ENCODE measurements around the gene TASP1.
"Not testable (repeated sequence)": the region's sequence is repeated elsewhere in the genome, so short reads cannot be mapped to it uniquely, and the experiment has no call there.

Gene TASP1

DNA sequence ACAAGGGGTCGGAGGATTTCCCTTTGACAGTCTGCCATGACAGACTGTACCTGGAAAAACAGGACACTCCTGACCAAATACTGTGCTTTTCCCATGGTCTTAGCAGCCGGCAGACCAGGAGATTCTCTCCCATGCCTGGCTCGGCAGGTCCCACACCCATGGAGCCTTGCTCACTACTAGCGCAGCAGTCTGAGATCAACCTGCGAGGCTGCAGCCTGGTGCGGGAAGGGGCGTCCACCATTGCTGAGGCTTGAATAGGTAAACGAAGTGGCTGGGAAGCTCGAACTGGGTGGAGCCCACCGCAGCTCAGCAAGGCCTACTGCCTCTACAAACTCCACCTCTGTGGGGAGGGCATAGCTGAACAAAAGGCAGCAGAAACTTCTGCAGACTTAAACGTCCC, 45.3 kb downstream of the TASP1 start:
- H3K9me3 ChIP-seq (ENCODE audit: control insufficient read depth, low read length); H2BK15ac ChIP-seq (ENCODE audit: low read depth, poor library complexity, severe bottlenecking); H3K27me3 ChIP-seq (ENCODE audit: control insufficient read depth in 1 of 2, insufficient read depth in 1 of 2, low read length in 2 of 2); H3K23ac ChIP-seq (ENCODE audit: low read length in 2 of 2); DNase-seq; H2AK5ac ChIP-seq (ENCODE audit: low read length, severe bottlenecking); H3K27ac ChIP-seq (ENCODE audit: low read length, poor library complexity, severe bottlenecking); H3K4ac ChIP-seq (ENCODE audit: low read depth in 1 of 2, low read length in 2 of 2); H3K4me1 ChIP-seq (ENCODE audit: control insufficient read depth, insufficient read depth, low read depth, low read length); H3K4me3 ChIP-seq (ENCODE audit: insufficient read depth in 1 of 2, low read depth in 1 of 2, low read length in 2 of 2); H3K36me3 ChIP-seq (ENCODE audit: control insufficient read depth in 1 of 2, insufficient read depth in 2 of 2, low read depth in 1 of 2, low read length in 2 of 2); H3K4me2 ChIP-seq (ENCODE audit: low read length, poor library complexity, severe bottlenecking); H3K18ac ChIP-seq (ENCODE audit: low read depth in 1 of 2, low read length in 2 of 2); H2BK120ac ChIP-seq (ENCODE audit: low read depth, low read length); H4K8ac ChIP-seq (ENCODE audit: low read length); H2AFZ ChIP-seq (ENCODE audit: low read depth, low read length); H2BK12ac ChIP-seq (ENCODE audit: low read length in 2 of 2); H2BK5ac ChIP-seq (ENCODE audit: low read depth, low read length, poor library complexity, severe bottlenecking); H4K91ac ChIP-seq (ENCODE audit: low read length); H3K9ac ChIP-seq (ENCODE audit: low read length): not testable (repeated sequence)
- Histone ChIP-seq H3K14ac (ENCODE audit: low read length in 2 of 2) (peak overlapping the region in 1 of 2 experiments; percentile 48), H3K79me1 (replicated peaks; ENCODE audit: low read length, poor library complexity, severe bottlenecking) (peaks cover 11% of the 10 kb centered on the region)
- 93% methylated on average over 11 of the region's 11 CpGs for WGBS

DNA sequence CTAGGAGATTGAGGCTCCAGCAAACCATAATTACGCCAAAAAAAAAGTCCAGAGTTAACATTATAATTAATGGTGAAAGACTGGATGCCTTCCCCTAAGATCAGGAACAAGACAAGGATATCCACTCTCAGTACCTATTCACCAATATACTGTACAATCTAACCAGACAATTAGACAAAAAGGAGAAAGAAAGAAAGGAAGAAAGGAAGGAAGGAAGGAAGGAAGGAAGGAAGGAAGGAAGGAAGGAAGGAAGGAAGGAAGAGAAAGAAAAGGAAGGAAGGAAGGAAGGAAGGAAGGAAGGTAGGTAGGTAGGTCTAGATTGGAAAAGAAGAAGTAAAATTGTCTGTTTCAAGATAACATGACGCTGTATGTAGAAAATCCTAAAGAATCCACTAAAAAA, 50.7 kb downstream of the TASP1 start:
- peaks cover 7% of the 10 kb centered on the region for H3K79me1 ChIP-seq (replicated peaks; ENCODE audit: low read length, poor library complexity, severe bottlenecking)
- no peak overlapping the region for H2BK5ac ChIP-seq (ENCODE audit: low read depth, low read length, poor library complexity, severe bottlenecking)
- no CpG with 5 or more reads among the region's 2 CpGs for WGBS
- no peak overlapping the region for H3K27ac ChIP-seq (ENCODE audit: low read length, poor library complexity, severe bottlenecking)
- no peak overlapping the region for H3K14ac ChIP-seq (ENCODE audit: low read length in 2 of 2)
- no peaks in the 10 kb centered on the region for H3K27me3 ChIP-seq (ENCODE audit: control insufficient read depth in 1 of 2, insufficient read depth in 1 of 2, low read length in 2 of 2)
- no peak overlapping the region for H2BK12ac ChIP-seq (ENCODE audit: low read length in 2 of 2)
- H2AFZ ChIP-seq (ENCODE audit: low read depth, low read length): no peak overlapping the region
- H2BK120ac ChIP-seq (ENCODE audit: low read depth, low read length): no peak overlapping the region
- H4K91ac ChIP-seq (ENCODE audit: low read length): no peak overlapping the region
- no peak overlapping the region for H3K4me2 ChIP-seq (ENCODE audit: low read length, poor library complexity, severe bottlenecking)
- H3K9me3 ChIP-seq (ENCODE audit: control insufficient read depth, low read length): peaks cover 4% of the 10 kb centered on the region
- no peak overlapping the region for H2AK5ac ChIP-seq (ENCODE audit: low read length, severe bottlenecking)
- H2BK15ac ChIP-seq (ENCODE audit: low read depth, poor library complexity, severe bottlenecking): no peak overlapping the region
- no peak overlapping the region for H3K23ac ChIP-seq (ENCODE audit: low read length in 2 of 2)
- no peaks in the 10 kb centered on the region for H3K4me1 ChIP-seq (ENCODE audit: control insufficient read depth, insufficient read depth, low read depth, low read length)
- no peak overlapping the region for H3K4ac ChIP-seq (ENCODE audit: low read depth in 1 of 2, low read length in 2 of 2)
- DNase-seq: no peak
- no peak overlapping the region for H4K8ac ChIP-seq (ENCODE audit: low read length)
- no peak overlapping the region for H3K18ac ChIP-seq (ENCODE audit: low read depth in 1 of 2, low read length in 2 of 2)
- peaks cover 4% of the 10 kb centered on the region in 2 experiments for H3K36me3 ChIP-seq (ENCODE audit: control insufficient read depth in 1 of 2, insufficient read depth in 2 of 2, low read depth in 1 of 2, low read length in 2 of 2)
- H3K9ac ChIP-seq (ENCODE audit: low read length): no peak overlapping the region
- H3K4me3 ChIP-seq (ENCODE audit: insufficient read depth in 1 of 2, low read depth in 1 of 2, low read length in 2 of 2): no peak overlapping the region

DNA sequence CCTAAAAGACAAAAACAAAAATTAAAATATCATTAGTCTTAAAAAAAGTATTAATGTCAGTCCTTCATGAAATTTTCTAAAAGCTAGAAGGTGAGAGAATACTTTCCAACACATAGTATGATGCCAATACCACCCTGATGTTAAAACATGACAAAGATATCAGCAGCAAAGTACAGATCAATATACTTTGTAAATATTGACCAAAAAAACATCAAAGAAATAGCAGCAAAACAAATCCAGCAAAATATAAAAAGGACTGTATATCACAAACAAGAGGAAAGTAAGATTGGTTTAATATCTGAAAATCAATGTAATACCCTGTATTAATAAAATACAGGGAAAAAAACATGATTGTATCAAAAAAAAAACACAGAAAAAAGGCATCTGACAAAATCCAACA, 51.4 kb downstream of the TASP1 start:
- Histone ChIP-seq H3K27ac (ENCODE audit: low read length, poor library complexity, severe bottlenecking) (no peak overlapping the region), H3K14ac (ENCODE audit: low read length in 2 of 2) (no peak overlapping the region), H2AK5ac (ENCODE audit: low read length, severe bottlenecking) (no peak overlapping the region), H2BK5ac (ENCODE audit: low read depth, low read length, poor library complexity, severe bottlenecking) (no peak overlapping the region), H4K8ac (ENCODE audit: low read length) (no peak overlapping the region), H3K27me3 (ENCODE audit: control insufficient read depth in 1 of 2, insufficient read depth in 1 of 2, low read length in 2 of 2) (no peaks in the 10 kb centered on the region), H4K91ac (ENCODE audit: low read length) (no peak overlapping the region), H3K36me3 (ENCODE audit: control insufficient read depth in 1 of 2, insufficient read depth in 2 of 2, low read depth in 1 of 2, low read length in 2 of 2) (peaks cover 4 to 8% of the 10 kb centered on the region in 2 experiments), H2AFZ (ENCODE audit: low read depth, low read length) (no peak overlapping the region), H2BK15ac (ENCODE audit: low read depth, poor library complexity, severe bottlenecking) (no peak overlapping the region), H3K18ac (ENCODE audit: low read depth in 1 of 2, low read length in 2 of 2) (no peak overlapping the region), H3K9me3 (ENCODE audit: control insufficient read depth, low read length) (peaks cover 4% of the 10 kb centered on the region), H3K9ac (ENCODE audit: low read length) (no peak overlapping the region), H3K79me1 (replicated peaks; ENCODE audit: low read length, poor library complexity, severe bottlenecking) (peaks cover 7% of the 10 kb centered on the region), H3K4me2 (ENCODE audit: low read length, poor library complexity, severe bottlenecking) (no peak overlapping the region), H3K4ac (ENCODE audit: low read depth in 1 of 2, low read length in 2 of 2) (no peak overlapping the region), H3K4me3 (ENCODE audit: insufficient read depth in 1 of 2, low read depth in 1 of 2, low read length in 2 of 2) (no peak overlapping the region), H3K4me1 (ENCODE audit: control insufficient read depth, insufficient read depth, low read depth, low read length) (no peaks in the 10 kb centered on the region), H3K23ac (ENCODE audit: low read length in 2 of 2) (no peak overlapping the region), H2BK12ac (ENCODE audit: low read length in 2 of 2) (no peak overlapping the region), H2BK120ac (ENCODE audit: low read depth, low read length) (no peak overlapping the region)
- DNase-seq: no peak

DNA sequence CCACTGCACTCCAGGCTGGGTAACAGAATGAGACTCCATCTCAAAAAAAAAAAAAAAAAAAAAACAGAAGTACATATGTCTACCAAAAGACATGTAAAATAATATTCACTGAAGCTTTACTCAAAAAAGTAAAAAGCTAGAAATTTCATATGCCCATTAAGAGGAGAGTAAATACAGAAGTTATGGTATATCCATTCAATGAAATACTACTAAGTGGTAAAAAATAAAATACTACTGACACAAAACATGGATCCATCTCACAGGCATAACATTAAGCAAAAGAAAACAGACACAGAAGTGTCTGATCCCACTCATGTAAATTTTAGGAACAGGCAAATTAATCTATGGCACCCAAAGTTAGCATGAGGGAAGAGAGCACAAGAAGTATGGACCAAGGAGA, 52.6 kb downstream of the TASP1 start:
- Histone ChIP-seq H3K27ac (ENCODE audit: low read length, poor library complexity, severe bottlenecking) (no peak overlapping the region), H2AK5ac (ENCODE audit: low read length, severe bottlenecking) (no peak overlapping the region), H2BK120ac (ENCODE audit: low read depth, low read length) (no peak overlapping the region), H2BK12ac (ENCODE audit: low read length in 2 of 2) (no peak overlapping the region), H3K27me3 (ENCODE audit: control insufficient read depth in 1 of 2, insufficient read depth in 1 of 2, low read length in 2 of 2) (no peaks in the 10 kb centered on the region), H3K9me3 (ENCODE audit: control insufficient read depth, low read length) (peaks cover 4% of the 10 kb centered on the region), H3K79me1 (replicated peaks; ENCODE audit: low read length, poor library complexity, severe bottlenecking) (peaks cover 7% of the 10 kb centered on the region), H3K36me3 (ENCODE audit: control insufficient read depth in 1 of 2, insufficient read depth in 2 of 2, low read depth in 1 of 2, low read length in 2 of 2) (peaks cover 4 to 8% of the 10 kb centered on the region in 2 experiments), H3K14ac (ENCODE audit: low read length in 2 of 2) (no peak overlapping the region), H3K9ac (ENCODE audit: low read length) (no peak overlapping the region), H3K4me1 (ENCODE audit: control insufficient read depth, insufficient read depth, low read depth, low read length) (no peaks in the 10 kb centered on the region), H4K8ac (ENCODE audit: low read length) (no peak overlapping the region), H3K4me3 (ENCODE audit: insufficient read depth in 1 of 2, low read depth in 1 of 2, low read length in 2 of 2) (no peak overlapping the region), H2BK15ac (ENCODE audit: low read depth, poor library complexity, severe bottlenecking) (no peak overlapping the region), H3K4me2 (ENCODE audit: low read length, poor library complexity, severe bottlenecking) (no peak overlapping the region), H2BK5ac (ENCODE audit: low read depth, low read length, poor library complexity, severe bottlenecking) (no peak overlapping the region), H2AFZ (ENCODE audit: low read depth, low read length) (no peak overlapping the region), H3K18ac (ENCODE audit: low read depth in 1 of 2, low read length in 2 of 2) (no peak overlapping the region), H3K23ac (ENCODE audit: low read length in 2 of 2) (no peak overlapping the region), H3K4ac (ENCODE audit: low read depth in 1 of 2, low read length in 2 of 2) (no peak overlapping the region), H4K91ac (ENCODE audit: low read length) (no peak overlapping the region)
- no peak for DNase-seq
